Suppressor macrophage (primary cell): ENCODE results near the gene MTAP.
"Not testable (repeated sequence)": the region's sequence is repeated elsewhere in the genome, so short reads cannot be mapped to it uniquely, and the experiment has no call there.

Experiments used
- DNase-seq, 4 experiments: peaks; one replicate each; pipeline ENCODE4 v3.0.0-alpha.2; 2020 to 2022

Gene MTAP

GRCh38 chr9:21927752-21928151 lies 125.3 kb downstream of the MTAP start:
- no peak for DNase-seq

- peak; percentile 29 to 61 (median 46) for DNase-seq
Observed at GRCh38 chr9:21931428-21931827, 129.0 kb downstream of the MTAP start.

GRCh38 chr9:21933281-21933680 lies 130.8 kb downstream of the MTAP start:
- no peak for DNase-seq

- DNase-seq, result peak; percentile 28 to 78 (median 58)
Observed at GRCh38 chr9:21933865-21934264, 131.4 kb downstream of the MTAP start.

DNA sequence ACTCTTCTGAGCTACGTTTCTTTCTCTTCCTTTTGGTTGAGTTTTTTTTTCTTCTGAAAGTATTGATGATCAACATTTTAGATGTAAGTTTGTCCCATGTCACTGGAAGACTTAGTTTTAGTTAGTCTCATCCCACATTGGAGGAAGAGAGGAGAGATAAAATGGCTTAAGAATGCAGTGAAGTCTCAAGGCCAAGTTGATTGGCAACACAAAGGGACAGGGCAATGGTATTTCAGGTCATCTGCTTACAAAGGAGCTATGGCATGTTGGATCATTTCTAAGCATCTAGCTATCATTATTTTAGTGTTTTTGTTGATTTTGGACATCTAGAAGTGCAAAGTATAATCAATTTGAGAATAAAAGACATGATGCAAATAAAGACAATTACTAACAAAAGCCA lies 133.2 kb downstream of the MTAP start:
- no peak for DNase-seq

DNA sequence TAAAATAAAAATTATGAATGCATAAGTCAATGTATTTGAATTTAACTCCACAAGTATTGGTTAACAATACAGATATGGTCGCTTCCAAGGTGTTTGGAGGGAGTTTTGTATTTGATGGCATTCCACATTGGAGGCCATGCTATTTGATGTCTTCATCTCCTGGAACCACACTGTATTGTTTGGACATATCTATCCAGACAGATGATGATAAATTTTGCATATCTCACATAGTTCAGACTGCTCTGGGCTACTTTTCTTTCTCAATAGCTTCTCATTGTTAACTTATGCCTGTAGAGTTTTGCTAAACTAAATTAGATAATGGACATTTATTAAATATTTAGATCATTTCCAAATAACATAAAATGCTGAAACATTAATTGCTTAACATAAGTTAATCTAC lies 133.7 kb downstream of the MTAP start:
- no peak for DNase-seq

DNA sequence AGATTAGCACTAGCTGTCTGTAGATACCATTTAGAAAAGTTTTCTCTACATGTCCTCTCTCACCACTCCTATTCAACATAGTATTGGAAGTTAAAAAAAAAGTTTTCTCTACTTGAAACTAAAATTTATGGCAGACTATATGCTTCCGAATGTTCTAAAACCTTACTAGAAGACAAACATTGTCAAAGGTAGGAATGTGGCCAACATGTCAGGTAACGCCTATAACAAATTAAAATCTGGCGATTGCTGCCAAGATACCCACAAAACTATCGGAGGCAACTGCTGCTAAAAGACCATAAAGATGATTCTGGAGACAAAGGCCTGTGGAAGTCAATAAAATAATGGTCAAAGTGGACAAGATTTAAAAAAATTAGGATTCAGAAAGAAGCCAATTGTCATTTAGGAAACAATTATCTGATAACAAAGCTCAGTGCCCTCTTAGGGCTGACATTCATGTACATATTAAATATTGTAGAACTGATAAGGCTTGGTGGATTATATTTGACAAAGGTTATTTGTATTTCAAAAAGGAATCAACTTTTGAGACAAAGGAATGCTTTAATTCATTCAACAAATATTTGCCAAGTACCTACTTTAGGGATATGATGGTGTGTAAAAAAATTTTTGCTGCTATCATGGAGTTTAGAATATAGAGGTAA lies 139.0 kb downstream of the MTAP start:
- DNase-seq, result no peak

DNA sequence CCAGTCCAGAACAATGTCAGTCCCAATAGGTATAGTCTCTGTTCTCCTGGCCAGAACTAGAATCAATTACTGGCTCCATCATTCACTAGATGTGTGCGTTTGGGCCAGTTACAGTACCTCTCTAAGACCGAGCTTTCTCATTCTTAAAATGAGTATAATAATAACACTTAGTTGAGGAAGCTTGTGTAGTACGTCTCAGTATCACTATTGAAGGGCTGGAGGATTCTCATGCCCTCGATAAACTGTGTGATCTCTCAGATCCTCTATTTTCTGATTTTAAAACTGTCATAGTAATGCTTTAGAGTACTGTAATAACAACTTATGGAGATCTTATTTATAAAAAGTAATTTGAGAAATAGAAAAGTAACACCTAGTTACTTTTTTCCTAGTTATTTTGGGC lies 141.0 kb downstream of the MTAP start:
- DNase-seq, result no peak

DNA sequence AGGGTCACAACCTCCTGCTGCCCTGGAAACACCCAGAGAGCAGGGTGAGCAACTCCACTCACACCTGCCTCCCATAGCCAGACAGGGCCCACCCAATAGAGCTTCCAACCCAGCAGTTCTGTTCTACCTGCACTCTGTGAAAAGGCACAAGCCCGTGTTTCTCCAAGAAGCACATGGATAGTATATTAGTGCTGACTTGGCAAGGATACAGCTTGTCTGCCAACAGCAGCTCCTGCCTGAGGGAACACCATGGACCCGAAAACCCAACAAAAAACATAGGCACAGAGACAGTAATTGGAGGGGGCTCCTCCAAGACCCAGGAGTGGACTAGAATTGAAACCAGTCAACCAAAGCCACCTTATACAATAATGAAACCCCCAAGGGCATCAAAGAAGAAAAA lies 143.2 kb downstream of the MTAP start:
- no peak for DNase-seq

- no peak for DNase-seq
Observed at GRCh38 chr9:21958833-21959232, 156.4 kb downstream of the MTAP start.

GRCh38 chr9:21959268-21959667 lies 156.8 kb downstream of the MTAP start:
- DNase-seq, result not testable (repeated sequence)

DNA sequence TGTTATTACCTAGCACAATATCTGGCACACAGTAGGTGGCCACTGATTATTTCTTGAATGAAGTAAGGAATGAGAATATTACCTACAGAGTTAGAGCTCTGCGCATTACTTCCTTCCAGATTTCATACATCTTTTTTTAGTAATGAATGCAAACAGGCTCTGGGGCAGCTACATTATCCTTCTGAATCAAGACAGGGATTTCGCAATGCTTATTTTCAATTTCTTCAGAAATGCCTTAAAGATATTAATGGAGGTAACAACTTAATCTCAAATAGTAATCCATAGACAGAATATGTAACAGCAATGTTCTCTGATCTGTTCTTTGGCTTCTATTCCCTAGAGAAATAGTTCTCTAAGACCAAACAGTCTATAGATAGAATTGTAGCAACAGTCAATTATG lies 159.1 kb downstream of the MTAP start:
- DNase-seq, result no peak

DNA sequence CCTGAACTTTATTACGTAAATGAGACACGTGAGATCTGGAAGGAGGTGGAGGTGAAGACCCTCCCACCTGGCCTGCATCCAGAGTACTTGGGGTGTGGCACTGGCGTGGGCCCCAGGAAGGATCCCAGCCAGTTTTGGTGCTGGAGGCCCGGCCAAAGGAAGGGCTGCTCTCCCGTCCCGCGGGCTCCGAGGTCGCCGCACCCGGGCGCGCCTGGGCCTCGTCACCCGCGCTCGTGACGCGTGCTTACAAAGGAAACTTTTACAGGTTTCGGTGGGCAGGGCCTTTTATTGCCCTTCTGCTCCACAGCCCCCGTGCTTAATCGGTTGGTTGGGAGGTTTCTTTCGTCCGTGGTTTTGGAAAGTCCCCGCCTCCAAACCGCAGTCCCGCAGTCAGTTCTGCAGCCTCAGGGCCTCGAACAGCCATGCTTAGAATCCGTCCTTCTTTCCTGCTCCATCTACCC lies 162.5 kb downstream of the MTAP start:
- peak in 2 of 4 experiments; percentile 43 to 46 for DNase-seq

GRCh38 chr9:21965401-21965951 lies 163.0 kb downstream of the MTAP start:
- DNase-seq, result peak; percentile 59 to 82 (median 72)

DNA sequence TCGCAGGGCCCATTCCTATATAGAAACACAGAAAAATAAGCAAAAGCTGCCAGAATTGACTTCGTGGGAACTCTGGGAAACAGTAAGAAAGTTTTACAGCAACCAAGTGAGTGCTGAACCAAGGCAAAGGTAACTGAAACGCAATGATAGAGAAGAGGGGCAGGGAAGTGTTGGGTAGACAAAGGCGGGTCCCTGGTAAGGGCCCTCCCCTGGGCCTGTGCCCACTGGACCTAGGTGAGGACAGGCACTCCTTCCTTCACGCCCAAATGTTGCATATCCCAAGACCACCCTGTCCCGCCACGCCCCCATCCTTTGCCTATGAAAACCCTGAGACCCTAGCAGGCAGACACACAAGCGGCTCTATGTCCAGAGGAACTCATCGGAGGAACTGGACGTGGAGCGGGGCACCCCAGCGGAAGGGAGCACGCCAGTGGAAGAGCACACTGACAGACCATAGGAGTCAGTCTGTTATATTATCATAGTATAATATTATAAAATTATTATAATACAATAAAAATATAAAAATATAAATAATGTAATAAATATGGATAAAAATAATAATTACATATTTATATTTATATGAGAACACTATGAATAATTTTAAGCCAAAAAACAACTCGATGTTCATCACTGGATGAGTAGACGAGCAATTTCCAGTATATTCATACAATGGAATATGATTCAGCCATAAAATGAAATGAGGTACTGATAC lies 163.9 kb downstream of the MTAP start:
- no peak for DNase-seq

- DNase-seq, result peak in 1 of 4 experiments; percentile 1
Observed at GRCh38 chr9:21967169-21967568, 164.7 kb downstream of the MTAP start.

GRCh38 chr9:21967702-21968101 lies 165.3 kb downstream of the MTAP start:
- DNase-seq, result peak in 3 of 4 experiments; percentile 48 to 56 (median 50)

DNA sequence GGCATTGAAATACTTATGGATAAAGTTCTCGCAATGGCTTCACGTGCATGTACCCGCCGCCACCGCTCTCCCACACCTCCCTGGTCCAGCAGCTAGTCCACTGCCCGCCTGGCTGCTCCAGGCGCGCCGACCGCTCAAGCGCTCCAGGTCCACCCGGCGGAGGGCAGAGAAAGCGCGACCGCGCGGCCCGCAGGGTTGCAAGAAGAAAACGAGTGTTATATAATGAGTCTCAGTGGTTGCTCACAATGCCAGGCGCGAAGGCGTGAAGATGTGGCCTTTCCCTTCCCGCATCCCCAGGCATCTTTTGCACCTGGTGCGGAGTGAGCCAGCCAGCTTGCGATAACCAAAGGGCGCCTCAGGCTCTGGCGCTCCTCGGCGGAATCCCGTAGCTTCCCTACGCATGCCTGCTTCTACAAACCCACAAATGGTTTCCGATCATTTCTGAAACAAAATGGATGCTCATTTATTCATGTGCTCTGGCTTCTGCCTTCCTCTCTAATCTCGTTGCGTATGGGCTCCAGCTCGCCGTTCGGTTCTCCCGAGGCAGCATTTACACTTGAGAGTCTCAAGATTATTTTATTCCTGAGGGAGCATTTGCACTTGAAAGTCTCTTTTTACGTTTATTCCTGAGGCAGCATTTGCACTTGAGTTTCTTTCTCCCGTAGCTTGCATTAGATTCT lies 166.0 kb downstream of the MTAP start:
- DNase-seq, result peak in 2 of 4 experiments; percentile 23 to 49

- DNase-seq, result no peak
Observed at GRCh38 chr9:21969011-21969940, 166.8 kb downstream of the MTAP start.

DNA sequence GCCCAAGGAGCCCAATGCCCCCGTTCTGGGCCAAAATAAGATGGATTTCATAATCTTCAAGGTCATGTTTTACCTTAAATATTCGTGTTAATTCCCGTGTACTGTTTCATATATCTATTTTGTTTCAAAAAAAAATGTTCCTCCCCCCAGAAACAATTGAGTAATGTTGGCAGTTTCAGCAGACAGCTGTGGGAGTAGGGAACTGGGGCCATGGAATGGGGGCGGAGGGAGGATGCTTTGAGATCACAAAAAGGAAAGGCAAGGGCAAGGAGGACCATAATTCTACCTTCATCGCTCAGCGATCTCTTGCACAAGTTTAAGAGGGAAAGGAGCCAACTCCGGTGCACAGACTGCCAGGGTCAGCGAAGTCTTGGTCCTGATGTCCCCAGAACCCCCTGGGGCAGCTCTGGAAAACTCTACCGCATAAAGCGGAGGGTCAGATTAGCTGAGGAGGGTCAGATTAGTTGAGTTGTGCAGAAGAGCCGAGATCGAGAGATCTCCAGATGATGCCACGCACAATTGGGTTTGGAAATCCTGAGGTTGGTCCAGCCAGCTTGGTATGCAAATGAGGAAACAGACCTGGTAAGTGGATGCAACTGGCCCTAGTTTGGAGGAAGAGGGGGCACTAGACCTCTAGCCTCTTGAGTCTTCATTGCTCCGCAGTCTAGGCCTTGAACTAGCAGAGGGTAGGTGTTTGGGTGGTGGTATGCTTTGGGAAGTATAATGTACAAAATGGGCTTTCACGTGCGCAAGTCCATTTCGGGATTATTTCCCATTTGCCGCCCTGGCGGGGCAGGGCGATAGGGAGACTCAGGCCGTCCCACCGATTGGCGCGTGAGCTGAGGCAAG lies 167.7 kb downstream of the MTAP start:
- peak; percentile 47 to 66 (median 58) for DNase-seq
